PC-3 (cell line): Measurements from ENCODE around the gene CRTAC1. TPM values are rescaled to one million over a fixed set of nuclear protein-coding genes. Genes with fewer than 3 reads are reported as not detected.

Experiments used
- ATAC-seq: fragments of 200-7000 bp; cut with Tn5 transposase; 2 replicates; pipeline ENCODE4 v1.9.1; 2020; ENCODE audit warnings: mild to moderate bottlenecking, moderate library complexity
- BruUV-seq: library from RNA; stranded (reverse); fragments of 400-500 nt; replicated peaks from 2 replicates; lab custom pipeline; 2021; lab: Mats Ljungman, UMichigan
- CTCF ChIA-PET: fragments of 300-600 bp; sonication (Branson Sonifier 250); formaldehyde crosslinking; loops from one replicate; lab custom pipeline; 2022; ENCODE audit warnings: antibody characterized with exemption; lab: Charles Lee
- POLR2A ChIA-PET: fragments of 300-600 bp; sonication (Branson Sonifier 250); formaldehyde crosslinking; loops from one replicate; lab custom pipeline; 2022; ENCODE audit warnings: antibody characterized with exemption; ENCODE audit not compliant: unreplicated experiment; lab: Charles Lee
- DNase-seq: peaks from one replicate; pipeline ENCODE4 v3.0.0-alpha.2; 2015
- H2AFZ ChIP-seq: fragments of 300-600 bp; sonication (generic); 2 replicates; pipeline ENCODE4 v1.6.0; 2016; ENCODE audit warnings: antibody characterized with exemption, low read length
- H3F3A ChIP-seq: fragments of 300-600 bp; sonication (generic); one replicate; pipeline ENCODE4 v1.6.0; 2017; ENCODE audit warnings: antibody characterized with exemption, low read length, control low read depth, mild to moderate bottlenecking; ENCODE audit not compliant: unreplicated experiment
- H3K27ac ChIP-seq: fragments of 300-600 bp; sonication (generic); 2 replicates; pipeline ENCODE4 v1.5.1; 2016; ENCODE audit warnings: mild to moderate bottlenecking, low read length
- H3K27me3 ChIP-seq: fragments of 300-600 bp; sonication (generic); 2 replicates; pipeline ENCODE4 v1.6.1; 2016; ENCODE audit warnings: low read length, mixed read lengths
- H3K36me3 ChIP-seq: fragments of 300-600 bp; sonication (generic); 2 replicates; pipeline ENCODE4 v1.6.1; 2016; ENCODE audit warnings: low read depth, mixed run types, low read length, mixed read lengths
- H3K4me1 ChIP-seq: fragments of 300-600 bp; sonication (generic); 2 replicates; pipeline ENCODE4 v1.5.1; 2016; ENCODE audit warnings: low read length; ENCODE audit not compliant: insufficient read depth
- H3K4me2 ChIP-seq: fragments of 300-600 bp; sonication (generic); 2 replicates; pipeline ENCODE4 v1.6.0; 2016; ENCODE audit warnings: low read length
- H3K4me3 ChIP-seq: fragments of 300-600 bp; sonication (generic); 2 replicates; pipeline ENCODE4 v1.5.1; 2016; ENCODE audit warnings: mild to moderate bottlenecking, low read length, mixed read lengths
- H3K79me2 ChIP-seq: fragments of 300-600 bp; sonication (generic); 2 replicates; pipeline ENCODE4 v1.6.1; 2017; ENCODE audit warnings: low read length, mixed read lengths
- H3K9ac ChIP-seq: fragments of 300-600 bp; sonication (generic); 2 replicates; pipeline ENCODE4 v1.6.0; 2016; ENCODE audit warnings: mild to moderate bottlenecking, low read length
- H3K9me2 ChIP-seq: fragments of 300-600 bp; sonication (generic); replicated peaks from 2 replicates; pipeline ENCODE4 v1.6.1; 2016; ENCODE audit warnings: mixed run types, low read length, mixed read lengths
- H3K9me3 ChIP-seq: fragments of 300-600 bp; sonication (generic); 2 replicates; pipeline ENCODE4 v1.6.1; 2016; ENCODE audit warnings: low read length, mixed read lengths
- H4K20me1 ChIP-seq: fragments of 300-600 bp; sonication (generic); 2 replicates; pipeline ENCODE4 v1.6.1; 2016; ENCODE audit warnings: low read length, mixed read lengths
- EZH2 ChIP-seq: fragments of 300-600 bp; sonication (generic); IDR thresholded peaks from one replicate; pipeline ENCODE4 v1.6.1; 2017; ENCODE audit warnings: antibody characterized with exemption, mild to moderate bottlenecking, low read length; ENCODE audit not compliant: unreplicated experiment
- EZH2phosphoT487 ChIP-seq: fragments of 300-600 bp; sonication (generic); IDR thresholded peaks from 2 replicates; pipeline ENCODE4 v1.6.1; 2018; ENCODE audit warnings: mild to moderate bottlenecking, antibody characterized with exemption, low read length, borderline replicate concordance
- intact Hi-C: fragments of 100-400 bp; cut with micrococcal nuclease; formaldehyde crosslinking; loops from 2 replicates; pipeline ENCODE4 v1.9.0; 2023
- total RNA-seq: library from RNA; depleted of rRNA; stranded (reverse); fragments of >200 nt; gene quantifications from 2 replicates; pipeline ENCODE4 v1.2.3, GENCODE V29; 2014
- TF ChIP-seq, protein P1 (sequence below): fragments of 300-600 bp; sonication (generic); conservative IDR thresholded peaks from 2 replicates; pipeline ENCODE4 v1.5.1; 2017; ENCODE audit warnings: antibody characterized with exemption, low read depth, mild to moderate bottlenecking, low read length

The CRTAC1 gene
- total RNA-seq, 1 experiment from 2014 or later: not detected

DNA sequence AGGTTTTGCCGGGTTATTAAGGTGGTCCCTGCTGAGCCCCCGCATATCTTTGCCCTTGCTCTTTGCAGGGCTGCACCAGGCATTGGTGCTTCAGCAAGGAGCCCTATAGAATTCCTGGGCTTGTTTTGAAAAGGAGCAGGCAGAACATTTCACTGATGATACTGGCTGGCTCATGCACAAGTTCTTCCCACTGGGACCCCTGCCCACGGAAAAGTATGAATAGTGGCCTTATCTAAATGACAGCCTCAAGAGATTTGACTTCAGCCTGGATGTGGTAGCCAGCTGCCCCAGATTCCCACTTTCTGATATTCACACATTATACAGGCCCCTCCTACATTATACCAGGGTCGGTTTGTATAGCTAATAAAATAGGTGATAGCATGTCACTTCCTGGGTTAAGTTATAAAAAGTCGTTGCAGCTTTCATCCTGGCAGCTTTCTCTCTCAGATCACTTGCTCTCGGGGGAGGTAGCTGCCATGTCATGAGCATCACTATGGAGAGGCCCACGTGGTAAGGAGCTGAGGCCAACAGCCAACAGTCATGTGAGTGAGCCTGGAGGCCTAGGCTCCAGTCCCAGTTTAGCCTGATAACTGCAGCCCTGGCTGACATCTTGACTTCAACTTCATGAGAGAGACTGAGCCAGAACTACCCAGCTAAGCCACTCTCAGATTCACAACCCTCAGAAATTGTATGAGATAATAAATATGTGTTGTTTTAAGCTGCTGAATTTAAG lies 16.8 kb upstream of the CRTAC1 start:
- H3K9me2 ChIP-seq: no peaks in the 10 kb centered on the region
- H3K4me1 ChIP-seq: no peaks in the 10 kb centered on the region
- TF ChIP-seq EZH2 (no peak), EZH2phosphoT487 (no peak)
- TF ChIP-seq, protein P1, sequence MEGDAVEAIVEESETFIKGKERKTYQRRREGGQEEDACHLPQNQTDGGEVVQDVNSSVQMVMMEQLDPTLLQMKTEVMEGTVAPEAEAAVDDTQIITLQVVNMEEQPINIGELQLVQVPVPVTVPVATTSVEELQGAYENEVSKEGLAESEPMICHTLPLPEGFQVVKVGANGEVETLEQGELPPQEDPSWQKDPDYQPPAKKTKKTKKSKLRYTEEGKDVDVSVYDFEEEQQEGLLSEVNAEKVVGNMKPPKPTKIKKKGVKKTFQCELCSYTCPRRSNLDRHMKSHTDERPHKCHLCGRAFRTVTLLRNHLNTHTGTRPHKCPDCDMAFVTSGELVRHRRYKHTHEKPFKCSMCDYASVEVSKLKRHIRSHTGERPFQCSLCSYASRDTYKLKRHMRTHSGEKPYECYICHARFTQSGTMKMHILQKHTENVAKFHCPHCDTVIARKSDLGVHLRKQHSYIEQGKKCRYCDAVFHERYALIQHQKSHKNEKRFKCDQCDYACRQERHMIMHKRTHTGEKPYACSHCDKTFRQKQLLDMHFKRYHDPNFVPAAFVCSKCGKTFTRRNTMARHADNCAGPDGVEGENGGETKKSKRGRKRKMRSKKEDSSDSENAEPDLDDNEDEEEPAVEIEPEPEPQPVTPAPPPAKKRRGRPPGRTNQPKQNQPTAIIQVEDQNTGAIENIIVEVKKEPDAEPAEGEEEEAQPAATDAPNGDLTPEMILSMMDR: no peak
- H3K27me3 ChIP-seq: peaks cover 35% of the 10 kb centered on the region
- no peak overlapping the region for H3K4me2 ChIP-seq
- ChIA-PET POLR2A (interaction anchor here (0.5 kb wide), 1 partner anchor 551 kb away, joined by 5 read pairs; no protein-coding TSS in a partner anchor), CTCF (no interaction called here)
- no peaks in the 10 kb centered on the region for H3K79me2 ChIP-seq
- ATAC-seq (no peak), DNase-seq (no peak)
- no peak overlapping the region for H3K27ac ChIP-seq
- no peaks in the 10 kb centered on the region for H3K9me3 ChIP-seq
- H4K20me1 ChIP-seq: no peaks in the 10 kb centered on the region
- H3K36me3 ChIP-seq: no peaks in the 10 kb centered on the region
- H3K4me3 ChIP-seq: no peak overlapping the region
- BruUV-seq: no TSS peak
- no peak overlapping the region for H2AFZ ChIP-seq
- intact Hi-C loops: no loop called here
- H3K9ac ChIP-seq: no peak overlapping the region
- H3F3A ChIP-seq: no peaks in the 10 kb centered on the region

GRCh38 chr10:98045785-98046389 lies 15.5 kb upstream of the CRTAC1 start:
- Histone ChIP-seq H3K9me2 (no peaks in the 10 kb centered on the region), H3F3A (no peaks in the 10 kb centered on the region), H3K36me3 (no peaks in the 10 kb centered on the region), H3K9ac (no peak overlapping the region), H3K4me1 (no peaks in the 10 kb centered on the region), H2AFZ (no peak overlapping the region), H3K4me2 (no peak overlapping the region), H4K20me1 (no peaks in the 10 kb centered on the region), H3K27ac (no peak overlapping the region), H3K79me2 (no peaks in the 10 kb centered on the region), H3K9me3 (no peaks in the 10 kb centered on the region), H3K4me3 (no peak overlapping the region), H3K27me3 (peaks cover 23% of the 10 kb centered on the region)
- ChIA-PET CTCF (interaction anchor here (0.7 to 1.0 kb wide), 2 partner anchors 131 to 238 kb away, joined by 3 to 4 read pairs; no protein-coding TSS in a partner anchor), POLR2A (no interaction called here)
- TF ChIP-seq, protein P1: peak; percentile 81
- no peak for TF ChIP-seq EZH2
- no peak for TF ChIP-seq EZH2phosphoT487
- no TSS peak for BruUV-seq
- intact Hi-C loops: no loop called here
- peak; percentile 70 for DNase-seq
- ATAC-seq: peak; percentile 74
